GM18861 (cell line): ENCODE measurements around the gene LRMDA.

Experiments used
- ATAC-seq: cut with Tn5 transposase; IDR thresholded peaks from one replicate; pipeline ENCODE4 v1.9.1; 2021; ENCODE audit not compliant: unreplicated experiment

The LRMDA gene

GRCh38 chr10:76396134-76396533 is 964.7 kb downstream of the LRMDA start:
- ATAC-seq = no peak

GRCh38 chr10:76397181-76398042 is 966.0 kb downstream of the LRMDA start:
- no peak for ATAC-seq

GRCh38 chr10:76398043-76398710 is 966.8 kb downstream of the LRMDA start:
- no peak for ATAC-seq

- no peak for ATAC-seq
Observed at GRCh38 chr10:76399226-76399625, 967.8 kb downstream of the LRMDA start.

- ATAC-seq = no peak
Observed at GRCh38 chr10:76401006-76401405, 969.6 kb downstream of the LRMDA start.

- ATAC-seq = no peak
Observed at GRCh38 chr10:76403912-76404311, 972.5 kb downstream of the LRMDA start.

- no peak for ATAC-seq
Observed at GRCh38 chr10:76404531-76404930, 973.1 kb downstream of the LRMDA start.

- ATAC-seq = no peak
Observed at GRCh38 chr10:76405922-76406321, 974.5 kb downstream of the LRMDA start.

- ATAC-seq = no peak
Observed at GRCh38 chr10:76408646-76409045, 977.2 kb downstream of the LRMDA start.

- ATAC-seq = no peak
Observed at GRCh38 chr10:76411729-76412435, 980.5 kb downstream of the LRMDA start.

- no peak for ATAC-seq
Observed at GRCh38 chr10:76415554-76415953, 984.1 kb downstream of the LRMDA start.

GRCh38 chr10:76416642-76417041 is 985.2 kb downstream of the LRMDA start:
- no peak for ATAC-seq

- no peak for ATAC-seq
Observed at GRCh38 chr10:76420725-76421124, 989.3 kb downstream of the LRMDA start.

GRCh38 chr10:76422769-76423168 is 991.3 kb downstream of the LRMDA start:
- ATAC-seq = no peak

- ATAC-seq = no peak
Observed at GRCh38 chr10:76428551-76429367, 997.3 kb downstream of the LRMDA start.

- ATAC-seq = no peak
Observed at GRCh38 chr10:76429368-76430060, 998.1 kb downstream of the LRMDA start.

- no peak for ATAC-seq
Observed at GRCh38 chr10:76430061-76430645, 998.7 kb downstream of the LRMDA start.

- no peak for ATAC-seq
Observed at GRCh38 chr10:76432016-76433012, 1000.9 kb downstream of the LRMDA start.
